ENCODE measurements around the gene NOP16.

Gene NOP16

DNA sequence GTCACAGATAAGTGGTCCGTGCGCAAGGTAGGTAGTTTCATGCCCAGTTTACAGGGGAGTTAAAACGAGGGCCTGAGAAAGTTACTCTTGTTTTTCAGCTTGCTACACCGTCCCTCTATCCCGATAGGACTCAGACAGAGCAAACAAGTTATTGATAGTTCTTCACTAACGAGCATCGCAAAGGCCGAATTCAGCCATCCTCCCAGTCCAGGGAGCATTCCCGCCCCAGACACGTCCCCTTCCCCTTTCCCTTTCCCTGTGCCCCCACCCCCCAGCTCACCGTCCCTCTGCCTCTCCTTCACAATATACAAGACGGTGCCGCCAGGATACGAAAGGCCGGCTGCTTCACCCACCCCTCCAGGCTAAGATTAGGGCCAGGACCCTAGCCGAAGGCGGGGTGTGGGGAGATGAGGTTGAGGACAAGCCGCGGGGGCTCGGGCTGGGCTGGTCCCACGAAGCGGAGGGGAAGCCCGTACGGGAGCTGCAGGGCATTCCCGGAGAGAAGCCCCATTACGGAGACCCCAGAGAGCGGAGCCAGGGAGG is 27.4 kb downstream of the NOP16 start:
- no peak for DNase-seq (ENCODE audit: low spot score)

DNA sequence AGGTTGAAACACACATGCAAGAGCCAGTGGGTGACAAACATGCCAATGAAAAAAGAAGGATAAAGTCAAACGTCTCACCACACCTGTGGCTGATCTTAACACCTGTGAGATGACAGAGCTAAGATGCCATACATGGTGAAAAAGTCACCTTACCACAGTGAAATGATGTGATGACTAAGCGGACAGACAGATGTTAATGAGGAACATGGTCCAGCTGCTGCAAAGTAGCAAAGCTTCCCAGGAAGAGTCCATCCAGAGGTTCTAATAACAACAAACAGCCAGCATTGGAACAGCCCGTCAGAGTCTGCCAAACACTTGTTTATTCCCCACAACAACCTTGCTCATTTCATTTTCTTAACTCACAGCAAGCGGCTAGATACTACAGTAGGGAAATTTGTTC is 28.7 kb downstream of the NOP16 start:
- DNase-seq (ENCODE audit: low spot score): no peak

GRCh38 chr5:176356179-176356566 is 32.2 kb downstream of the NOP16 start:
- DNase-seq (ENCODE audit: low spot score): no peak

GRCh38 chr5:176355400-176356178 is 32.8 kb downstream of the NOP16 start:
- DNase-seq (ENCODE audit: low spot score): no peak

- DNase-seq (ENCODE audit: low spot score): no peak
Measured at GRCh38 chr5:176353533-176353932, 34.9 kb downstream of the NOP16 start.

GRCh38 chr5:176352116-176352878 is 36.1 kb downstream of the NOP16 start:
- DNase-seq (ENCODE audit: low spot score): no peak

GRCh38 chr5:176350416-176350815 is 38.0 kb downstream of the NOP16 start:
- DNase-seq (ENCODE audit: low spot score): no peak

DNA sequence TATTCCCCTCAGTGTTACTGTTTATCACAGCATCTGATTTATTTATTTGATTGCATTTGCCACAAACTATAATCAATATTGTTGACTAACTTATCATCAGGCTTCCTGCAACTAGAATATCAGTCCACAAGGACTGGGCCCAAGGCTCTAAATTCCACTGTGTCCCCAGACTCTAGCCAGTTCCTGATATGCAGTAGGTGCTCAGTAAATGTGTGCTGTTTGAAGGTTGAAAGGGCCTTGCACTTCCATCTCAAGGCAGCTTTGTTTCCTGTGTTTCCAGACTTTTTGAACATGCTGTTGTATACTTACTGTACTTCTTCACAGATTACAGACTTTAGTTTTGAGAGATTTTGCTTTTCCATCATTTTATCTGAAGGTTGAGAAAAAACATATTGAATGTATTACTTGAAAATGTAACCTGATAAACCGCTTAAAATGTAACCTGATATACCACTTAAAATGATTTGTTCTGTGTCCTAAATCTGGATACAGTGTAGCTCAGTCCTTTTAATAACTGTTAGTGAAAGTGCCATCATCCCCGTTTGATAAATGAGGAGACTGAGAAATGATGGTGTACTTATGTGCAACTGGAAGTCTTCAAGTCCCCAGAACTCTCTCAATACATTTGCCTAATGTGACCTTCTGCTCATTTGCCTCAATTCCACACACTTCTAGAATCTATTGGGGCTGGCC is 45.5 kb downstream of the NOP16 start:
- no peak for DNase-seq (ENCODE audit: low spot score)

GRCh38 chr5:176342158-176342483 is 46.3 kb downstream of the NOP16 start:
- no peak for DNase-seq (ENCODE audit: low spot score)

GRCh38 chr5:176341325-176342157 is 46.9 kb downstream of the NOP16 start:
- DNase-seq (ENCODE audit: low spot score): no peak

DNA sequence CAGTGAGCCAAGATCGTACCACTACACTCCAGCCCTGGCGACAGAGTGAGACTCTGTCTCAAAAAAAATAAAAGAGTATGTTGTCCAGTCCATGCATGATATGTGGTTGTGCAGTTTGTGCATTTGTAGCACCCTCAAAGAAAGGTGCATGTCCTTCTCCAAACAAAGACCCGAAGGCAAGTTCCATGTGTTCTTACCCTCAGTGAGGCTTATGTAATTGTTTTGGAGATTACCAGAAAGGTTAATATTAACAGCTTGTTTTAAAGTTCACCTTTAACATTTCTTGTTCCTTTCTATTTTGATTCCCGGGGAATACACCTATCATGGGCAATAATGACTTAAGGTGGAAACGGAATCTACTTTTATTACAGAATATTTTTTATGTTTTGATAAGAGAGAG is 49.1 kb downstream of the NOP16 start:
- no peak for DNase-seq (ENCODE audit: low spot score)

DNA sequence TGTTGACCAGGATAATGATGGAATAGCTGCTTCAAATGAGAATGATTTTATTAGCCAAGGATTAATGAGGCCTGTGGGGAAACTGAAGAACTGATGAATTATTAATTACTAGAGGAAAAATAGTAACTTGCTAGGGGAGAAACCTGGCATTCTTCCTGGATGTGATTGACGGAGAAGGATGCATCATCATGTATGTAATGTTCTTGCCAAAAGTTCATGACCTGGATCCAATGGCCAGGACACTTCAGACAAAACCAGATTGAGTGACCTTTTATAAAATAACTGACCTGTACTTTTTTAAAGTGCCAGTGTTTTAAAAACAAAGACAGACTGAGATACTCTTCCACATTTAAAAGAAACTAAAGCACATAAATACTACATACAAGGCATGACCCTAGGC is 50.5 kb downstream of the NOP16 start:
- no peak for DNase-seq (ENCODE audit: low spot score)

- no peak for DNase-seq (ENCODE audit: low spot score)
Measured at GRCh38 chr5:176334031-176334770, 54.2 kb downstream of the NOP16 start.

Data from LoVo (cell line).